Suprapubic skin (tissue), 4 donors: ENCODE measurements around the gene NUDT4. TPM values are rescaled to one million over a fixed set of nuclear protein-coding genes. Genes with fewer than 3 reads are reported as not detected.

ENCODE experiments used
- DNase-seq, 2 donors: peaks; one replicate each; pipeline ENCODE4 v3.0.0-alpha.2; 2019; ENCODE audit warnings: low spot score in 2 of 2
- H3K27ac ChIP-seq: fragments of 200-600 bp; sonication (generic); one replicate; pipeline ENCODE4 v1.5.1; 2019
- H3K27me3 ChIP-seq: fragments of 200-600 bp; sonication (generic); one replicate; pipeline ENCODE4 v1.5.1; 2019
- H3K36me3 ChIP-seq: fragments of 200-600 bp; sonication (generic); one replicate; pipeline ENCODE4 v1.5.1; 2019
- H3K4me1 ChIP-seq: fragments of 200-600 bp; sonication (generic); one replicate; pipeline ENCODE4 v1.5.1; 2019
- H3K4me3 ChIP-seq: fragments of 200-600 bp; sonication (generic); one replicate; pipeline ENCODE4 v1.5.1; 2019; ENCODE audit warnings: mild to moderate bottlenecking
- H3K9me3 ChIP-seq: fragments of 200-600 bp; sonication (generic); one replicate; pipeline ENCODE4 v1.5.1; 2019
- CTCF ChIP-seq, 2 donors: fragments of 200-600 bp in 1 of 2; fragments of 450-650 bp in 1 of 2; sonication (generic) in 1 of 2; IDR thresholded peaks; one replicate each; pipeline ENCODE4 v1.5.1; 2016 to 2019; ENCODE audit warnings: antibody characterized with exemption in 2 of 2, mild to moderate bottlenecking in 1 of 2, moderate library complexity in 1 of 2
- EP300 ChIP-seq: sonication (generic); formaldehyde crosslinking; IDR thresholded peaks from one replicate; pipeline ENCODE4 v1.6.1; 2017; ENCODE audit warnings: antibody characterized with exemption
- POLR2A ChIP-seq, 2 donors: fragments of 450-650 bp; IDR thresholded peaks; one replicate each; pipeline ENCODE4 v1.6.1; 2017; ENCODE audit warnings: antibody characterized with exemption in 2 of 2, mild to moderate bottlenecking in 2 of 2, moderate library complexity in 2 of 2
- POLR2AphosphoS5 ChIP-seq, 3 donors: sonication (generic); formaldehyde crosslinking; IDR thresholded peaks; one replicate each; pipeline ENCODE4 v1.6.1; 2017; ENCODE audit warnings: antibody characterized with exemption in 3 of 3
- WGBS: methylation state at CpG from one replicate; pipeline ENCODE4 v1.1.5; 2018; 5-methylcytosine and 5-hydroxymethylcytosine counted together
- total RNA-seq, 4 donors: library from RNA; depleted of rRNA; stranded (reverse); fragments of >200 nt; gene quantifications; one replicate each; pipeline ENCODE4 v1.1.0, GENCODE V29; 2016

NUDT4 gene
- total RNA-seq, 4 donors from 2014 or later: 27.1 to 46.7 (median 34.5) TPM

GRCh38 chr12:93360688-93361087, 17.0 kb upstream of the NUDT4 start:
- H3K27ac ChIP-seq: no peak overlapping the region
- whole genome bisulfite sequencing: 68% methylated on average over 2 of the region's 2 CpGs
- no peak for DNase-seq

GRCh38 chr12:93361151-93361919, 16.4 kb upstream of the NUDT4 start:
- no peak for TF ChIP-seq EP300
- TF ChIP-seq POLR2AphosphoS5 (IDR thresholded peaks at IDR 0.05): no peak
- no peak for TF ChIP-seq POLR2A (IDR thresholded peaks at IDR 0.05)
- TF ChIP-seq CTCF (IDR thresholded peaks at IDR 0.05): no peak
- Histone ChIP-seq H3K9me3 (no peaks in the 10 kb centered on the region), H3K27ac (no peak overlapping the region), H3K4me3 (no peak overlapping the region), H3K27me3 (no peaks in the 10 kb centered on the region), H3K36me3 (no peaks in the 10 kb centered on the region), H3K4me1 (no peaks in the 10 kb centered on the region)
- no peak for DNase-seq
- WGBS: 74% methylated on average over 5 of the region's 5 CpGs

More at GRCh38 chr12:93360688-93361087, 17.0 kb upstream of the NUDT4 start:
- no peaks in the 10 kb centered on the region for H3K36me3 ChIP-seq
- H3K9me3 ChIP-seq: no peaks in the 10 kb centered on the region
- TF ChIP-seq EP300 (no peak), POLR2AphosphoS5 (IDR thresholded peaks at IDR 0.05) (no peak), CTCF (IDR thresholded peaks at IDR 0.05) (no peak), POLR2A (IDR thresholded peaks at IDR 0.05) (no peak)
- H3K4me3 ChIP-seq: no peak overlapping the region
- no peaks in the 10 kb centered on the region for H3K27me3 ChIP-seq
- no peaks in the 10 kb centered on the region for H3K4me1 ChIP-seq

DNA sequence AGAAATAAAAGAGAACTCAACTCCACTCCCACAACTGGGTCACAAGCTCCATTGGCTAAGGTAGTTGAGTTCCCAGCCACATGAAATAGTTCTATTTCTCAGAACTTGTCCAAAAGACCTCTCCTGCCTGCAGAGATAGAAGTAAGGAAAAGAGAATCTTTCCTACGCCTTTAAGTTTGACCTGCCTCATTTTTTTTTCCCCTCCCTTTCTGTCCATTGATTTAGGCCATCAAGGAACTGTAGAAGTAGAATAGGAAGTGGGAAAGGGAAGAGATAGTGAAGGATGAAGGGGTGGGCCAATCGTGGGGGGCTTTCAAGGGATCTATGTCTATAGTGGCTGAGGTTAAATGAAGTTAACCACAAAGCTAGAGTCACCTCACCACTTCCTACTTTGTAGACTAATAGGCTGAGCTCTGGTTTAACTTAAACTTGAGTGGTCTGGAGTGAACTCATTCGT, 13.9 kb upstream of the NUDT4 start:
- H3K36me3 ChIP-seq: no peaks in the 10 kb centered on the region
- H3K27me3 ChIP-seq: no peaks in the 10 kb centered on the region
- H3K9me3 ChIP-seq: no peaks in the 10 kb centered on the region
- no peak for DNase-seq
- H3K4me3 ChIP-seq: no peak overlapping the region
- H3K4me1 ChIP-seq: no peaks in the 10 kb centered on the region
- no peak for TF ChIP-seq EP300
- TF ChIP-seq POLR2A (IDR thresholded peaks at IDR 0.05): no peak
- no peak for TF ChIP-seq CTCF (IDR thresholded peaks at IDR 0.05)
- TF ChIP-seq POLR2AphosphoS5 (IDR thresholded peaks at IDR 0.05): no peak
- 75% methylated on average over 3 of the region's 3 CpGs for WGBS
- no peak overlapping the region for H3K27ac ChIP-seq

- WGBS: 73% methylated on average over 7 of the region's 7 CpGs
- no peak overlapping the region for H3K4me3 ChIP-seq
- DNase-seq: no peak
- H3K4me1 ChIP-seq: no peaks in the 10 kb centered on the region
- no peaks in the 10 kb centered on the region for H3K36me3 ChIP-seq
- H3K27me3 ChIP-seq: no peaks in the 10 kb centered on the region
- H3K9me3 ChIP-seq: no peaks in the 10 kb centered on the region
- H3K27ac ChIP-seq: no peak overlapping the region
- TF ChIP-seq POLR2A (IDR thresholded peaks at IDR 0.05): no peak
- no peak for TF ChIP-seq CTCF (IDR thresholded peaks at IDR 0.05)
- no peak for TF ChIP-seq EP300
- no peak for TF ChIP-seq POLR2AphosphoS5 (IDR thresholded peaks at IDR 0.05)
These were observed 11.9 kb upstream of the NUDT4 start for GRCh38 chr12:93365616-93366405.

DNA sequence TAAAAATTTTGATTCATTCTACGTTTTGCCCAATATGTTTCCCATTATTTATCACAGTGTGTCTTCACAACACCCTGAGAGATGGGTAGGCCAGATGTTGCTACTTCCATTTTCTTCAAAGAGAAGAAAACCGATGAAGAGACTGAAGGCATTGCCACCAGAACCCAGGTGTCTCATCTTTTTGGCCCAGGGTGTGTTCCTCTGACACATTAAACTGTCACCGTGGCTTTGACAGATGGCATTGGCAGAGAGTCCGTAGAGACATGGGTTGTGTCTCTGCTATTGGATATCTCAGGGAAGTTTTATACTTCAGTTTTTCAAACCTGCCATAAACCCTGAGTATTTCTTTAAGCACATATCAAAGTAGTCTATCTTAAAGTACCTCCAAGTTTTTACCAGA, 11.3 kb upstream of the NUDT4 start:
- H3K36me3 ChIP-seq: no peaks in the 10 kb centered on the region
- H3K4me1 ChIP-seq: no peaks in the 10 kb centered on the region
- no peak overlapping the region for H3K4me3 ChIP-seq
- no peaks in the 10 kb centered on the region for H3K9me3 ChIP-seq
- no peak for TF ChIP-seq POLR2AphosphoS5 (IDR thresholded peaks at IDR 0.05)
- TF ChIP-seq CTCF (IDR thresholded peaks at IDR 0.05): no peak
- TF ChIP-seq EP300: no peak
- TF ChIP-seq POLR2A (IDR thresholded peaks at IDR 0.05): no peak
- 69% methylated on average over 4 of the region's 4 CpGs for WGBS
- H3K27me3 ChIP-seq: no peaks in the 10 kb centered on the region
- no peak overlapping the region for H3K27ac ChIP-seq
- DNase-seq: no peak
